SHP77 treated with DMSO at 0.1 percent for 48 hours (cell line): Measurements from ENCODE around the gene FOXP1.

Experiments
- DNase-seq: peaks from one replicate; lab custom pipeline; 2025; lab: John Stamatoyannopoulos, UW

The FOXP1 gene

GRCh38 chr3:71485896-71486295 is 97.6 kb downstream of the FOXP1 start:
- DNase-seq: no peak

GRCh38 chr3:71484452-71484851 is 99.1 kb downstream of the FOXP1 start:
- no peak for DNase-seq

GRCh38 chr3:71484047-71484446 is 99.5 kb downstream of the FOXP1 start:
- DNase-seq: no peak

- no peak for DNase-seq
Observed at GRCh38 chr3:71482771-71483170, 100.8 kb downstream of the FOXP1 start.

- no peak for DNase-seq
Observed at GRCh38 chr3:71478568-71478967, 105.0 kb downstream of the FOXP1 start.

GRCh38 chr3:71476950-71477349 is 106.6 kb downstream of the FOXP1 start:
- DNase-seq: no peak

- DNase-seq: no peak
Observed at GRCh38 chr3:71469138-71469435, 114.4 kb downstream of the FOXP1 start.

- no peak for DNase-seq
Observed at GRCh38 chr3:71468311-71469137, 115.0 kb downstream of the FOXP1 start.

- DNase-seq: no peak
Observed at GRCh38 chr3:71466483-71466882, 117.0 kb downstream of the FOXP1 start.

GRCh38 chr3:71465371-71466036 is 118.0 kb downstream of the FOXP1 start:
- DNase-seq: no peak

- DNase-seq: no peak
Observed at GRCh38 chr3:71464613-71465012, 118.9 kb downstream of the FOXP1 start.

- no peak for DNase-seq
Observed at GRCh38 chr3:71463617-71464016, 119.9 kb downstream of the FOXP1 start.

GRCh38 chr3:71462586-71462985 is 120.9 kb downstream of the FOXP1 start:
- DNase-seq: no peak

GRCh38 chr3:71461749-71462483 is 121.6 kb downstream of the FOXP1 start:
- DNase-seq: no peak

- no peak for DNase-seq
Observed at GRCh38 chr3:71461114-71461513, 122.4 kb downstream of the FOXP1 start.

GRCh38 chr3:71458895-71459294 is 124.6 kb downstream of the FOXP1 start:
- no peak for DNase-seq

- DNase-seq: no peak
Observed at GRCh38 chr3:71456826-71457225, 126.7 kb downstream of the FOXP1 start.

GRCh38 chr3:71456156-71456555 is 127.4 kb downstream of the FOXP1 start:
- no peak for DNase-seq

- no peak for DNase-seq
Observed at GRCh38 chr3:71454512-71455403, 128.8 kb downstream of the FOXP1 start.

GRCh38 chr3:71453822-71454511 is 129.6 kb downstream of the FOXP1 start:
- DNase-seq: no peak

GRCh38 chr3:71453319-71453718 is 130.2 kb downstream of the FOXP1 start:
- DNase-seq: no peak
